GM12872 (cell line): Measurements from ENCODE around the gene IL15RA.

Source experiments
- TF ChIP-seq, protein P1 (sequence below): IDR thresholded peaks from 3 replicates; pipeline ENCODE4 v1.5.1; 2011; ENCODE audit warnings: low read depth, mild to moderate bottlenecking, low read length, moderate library complexity; ENCODE audit not compliant: insufficient read depth

IL15RA gene

GRCh38 chr10:6019010-6019782, 41.9 kb upstream of the IL15RA start:
- TF ChIP-seq, protein P1, sequence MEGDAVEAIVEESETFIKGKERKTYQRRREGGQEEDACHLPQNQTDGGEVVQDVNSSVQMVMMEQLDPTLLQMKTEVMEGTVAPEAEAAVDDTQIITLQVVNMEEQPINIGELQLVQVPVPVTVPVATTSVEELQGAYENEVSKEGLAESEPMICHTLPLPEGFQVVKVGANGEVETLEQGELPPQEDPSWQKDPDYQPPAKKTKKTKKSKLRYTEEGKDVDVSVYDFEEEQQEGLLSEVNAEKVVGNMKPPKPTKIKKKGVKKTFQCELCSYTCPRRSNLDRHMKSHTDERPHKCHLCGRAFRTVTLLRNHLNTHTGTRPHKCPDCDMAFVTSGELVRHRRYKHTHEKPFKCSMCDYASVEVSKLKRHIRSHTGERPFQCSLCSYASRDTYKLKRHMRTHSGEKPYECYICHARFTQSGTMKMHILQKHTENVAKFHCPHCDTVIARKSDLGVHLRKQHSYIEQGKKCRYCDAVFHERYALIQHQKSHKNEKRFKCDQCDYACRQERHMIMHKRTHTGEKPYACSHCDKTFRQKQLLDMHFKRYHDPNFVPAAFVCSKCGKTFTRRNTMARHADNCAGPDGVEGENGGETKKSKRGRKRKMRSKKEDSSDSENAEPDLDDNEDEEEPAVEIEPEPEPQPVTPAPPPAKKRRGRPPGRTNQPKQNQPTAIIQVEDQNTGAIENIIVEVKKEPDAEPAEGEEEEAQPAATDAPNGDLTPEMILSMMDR = no peak

GRCh38 chr10:6018422-6018821, 41.1 kb upstream of the IL15RA start:
- TF ChIP-seq, protein P1 = no peak

- TF ChIP-seq, protein P1 = no peak
Measured at GRCh38 chr10:6017781-6018354, 40.5 kb upstream of the IL15RA start.

- TF ChIP-seq, protein P1 = peak; percentile 71
Measured at GRCh38 chr10:6014241-6014761, 37.0 kb upstream of the IL15RA start.

DNA sequence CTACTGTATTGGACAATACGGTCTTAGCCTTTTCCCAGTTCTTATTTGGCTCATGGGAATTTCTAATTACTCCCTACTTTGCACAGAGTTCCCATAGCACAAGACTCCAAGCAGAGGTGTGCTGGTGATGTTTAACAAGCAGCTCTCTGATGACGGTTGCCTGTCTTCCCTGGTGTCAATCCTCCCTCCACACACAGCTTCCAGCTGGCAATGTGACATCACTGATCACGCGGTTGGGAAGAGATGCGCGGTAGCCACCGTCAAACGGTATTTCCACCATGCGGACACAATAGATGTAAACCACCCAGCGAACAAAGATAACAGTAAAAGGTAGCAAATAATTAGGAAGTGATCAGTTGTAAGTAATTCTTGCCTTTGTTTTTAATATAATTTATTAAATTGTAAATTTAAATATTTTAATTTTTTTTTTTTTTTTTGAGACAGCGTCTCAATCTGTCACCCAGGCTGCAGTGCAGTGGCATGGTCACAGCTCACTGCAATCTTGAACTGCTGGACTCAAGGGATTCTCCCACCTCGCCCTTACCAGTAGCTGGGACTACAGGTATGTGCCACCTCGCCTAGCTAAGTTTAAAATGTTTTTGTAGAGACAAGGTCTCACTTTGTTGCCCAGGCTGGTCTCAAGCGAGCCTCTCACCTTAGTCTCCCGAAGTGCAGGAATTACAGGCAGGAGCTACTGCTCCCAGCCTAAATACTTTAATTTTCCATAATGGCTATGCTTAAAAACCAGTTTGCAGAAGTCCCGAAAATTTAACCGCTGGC, 36.3 kb upstream of the IL15RA start:
- TF ChIP-seq, protein P1 = no peak

- TF ChIP-seq, protein P1 = no peak
Measured at GRCh38 chr10:6012121-6012905, 35.0 kb upstream of the IL15RA start.

DNA sequence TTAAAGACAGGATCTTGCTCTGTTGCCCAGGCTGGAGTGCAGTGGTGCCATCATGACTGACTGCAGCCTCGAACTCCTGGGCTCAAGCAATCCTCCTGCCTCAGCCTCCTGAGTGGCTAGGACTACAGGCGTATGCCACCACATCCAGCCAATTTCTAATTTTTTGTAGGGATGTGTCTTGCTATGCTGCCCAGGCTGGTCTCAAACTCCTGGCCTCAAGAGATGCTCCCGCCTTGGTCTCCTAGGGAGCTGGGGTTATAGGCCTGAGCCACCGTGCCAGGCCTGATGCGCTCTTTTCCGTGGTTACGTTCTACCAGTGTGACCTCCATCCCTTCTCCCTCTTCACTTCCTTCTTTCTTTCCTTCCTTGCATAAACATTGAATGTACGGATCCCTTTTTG, 34.2 kb upstream of the IL15RA start:
- TF ChIP-seq, protein P1 = no peak
